Measurements from ENCODE around the gene ARHGEF25.

ARHGEF25 gene

GRCh38 chr12:57618966-57619433 lies 7.8 kb downstream of the ARHGEF25 start:
- TF ChIP-seq POLR2AphosphoS5 (IDR thresholded peaks at IDR 0.05; ENCODE audit: low read depth, low read length), result no peak
- no peak for TF ChIP-seq REST (IDR thresholded peaks at IDR 0.05; ENCODE audit: insufficient read depth in 1 of 2, low read depth in 2 of 2, low read length in 2 of 2)
- TF ChIP-seq TAF1 (IDR thresholded peaks at IDR 0.05; ENCODE audit: borderline replicate concordance, insufficient read depth, low read length), result no peak
- no peak for TF ChIP-seq SIN3A (IDR thresholded peaks at IDR 0.05; ENCODE audit: borderline replicate concordance, insufficient read depth, low read length)
- TF ChIP-seq FOXP2 (optimal IDR thresholded peaks at IDR 0.05; ENCODE audit: borderline replicate concordance, extremely low read depth, extremely low read length, insufficient read depth), result no peak

- no peak for TF ChIP-seq FOXP2 (optimal IDR thresholded peaks at IDR 0.05; ENCODE audit: borderline replicate concordance, extremely low read depth, extremely low read length, insufficient read depth)
- no peak for TF ChIP-seq POLR2AphosphoS5 (IDR thresholded peaks at IDR 0.05; ENCODE audit: low read depth, low read length)
Observed at GRCh38 chr12:57619434-57620244, 8.4 kb downstream of the ARHGEF25 start.

- TF ChIP-seq SIN3A (IDR thresholded peaks at IDR 0.05; ENCODE audit: borderline replicate concordance, insufficient read depth, low read length), result no peak
- TF ChIP-seq POLR2AphosphoS5 (IDR thresholded peaks at IDR 0.05; ENCODE audit: low read depth, low read length), result no peak
- no peak for TF ChIP-seq REST (IDR thresholded peaks at IDR 0.05; ENCODE audit: insufficient read depth in 1 of 2, low read depth in 2 of 2, low read length in 2 of 2)
- TF ChIP-seq TAF1 (IDR thresholded peaks at IDR 0.05; ENCODE audit: borderline replicate concordance, insufficient read depth, low read length), result no peak
- no peak for TF ChIP-seq FOXP2 (optimal IDR thresholded peaks at IDR 0.05; ENCODE audit: borderline replicate concordance, extremely low read depth, extremely low read length, insufficient read depth)
Observed at GRCh38 chr12:57620245-57620935, 9.2 kb downstream of the ARHGEF25 start.

GRCh38 chr12:57620936-57621496 lies 9.8 kb downstream of the ARHGEF25 start:
- TF ChIP-seq REST (IDR thresholded peaks at IDR 0.05; ENCODE audit: insufficient read depth in 1 of 2, low read depth in 2 of 2, low read length in 2 of 2) (no peak), TAF1 (IDR thresholded peaks at IDR 0.05; ENCODE audit: borderline replicate concordance, insufficient read depth, low read length) (no peak), FOXP2 (optimal IDR thresholded peaks at IDR 0.05; ENCODE audit: borderline replicate concordance, extremely low read depth, extremely low read length, insufficient read depth) (no peak)

- no peak for TF ChIP-seq FOXP2 (optimal IDR thresholded peaks at IDR 0.05; ENCODE audit: borderline replicate concordance, extremely low read depth, extremely low read length, insufficient read depth)
- no peak for TF ChIP-seq POLR2AphosphoS5 (IDR thresholded peaks at IDR 0.05; ENCODE audit: low read depth, low read length)
- no peak for TF ChIP-seq SIN3A (IDR thresholded peaks at IDR 0.05; ENCODE audit: borderline replicate concordance, insufficient read depth, low read length)
- TF ChIP-seq TAF1 (IDR thresholded peaks at IDR 0.05; ENCODE audit: borderline replicate concordance, insufficient read depth, low read length), result no peak
- no peak for TF ChIP-seq REST (IDR thresholded peaks at IDR 0.05; ENCODE audit: insufficient read depth in 1 of 2, low read depth in 2 of 2, low read length in 2 of 2)
Observed at GRCh38 chr12:57621497-57622292, 10.5 kb downstream of the ARHGEF25 start.

Data from PFSK-1 (cell line).